HG02798 (cell line): ENCODE measurements around the gene ACSM3.
A peak's percentile ranks its signal among the peaks of the same experiment; 100 is the strongest.
"Not testable (repeated sequence)": the region's sequence is repeated elsewhere in the genome, so short reads cannot be mapped to it uniquely, and the experiment has no call there.

ENCODE experiments used
- ATAC-seq: cut with Tn5 transposase; IDR thresholded peaks from one replicate; pipeline ENCODE4 v1.9.1; 2021; ENCODE audit warnings: mild to moderate bottlenecking; ENCODE audit not compliant: unreplicated experiment, poor library complexity

Gene ACSM3

DNA sequence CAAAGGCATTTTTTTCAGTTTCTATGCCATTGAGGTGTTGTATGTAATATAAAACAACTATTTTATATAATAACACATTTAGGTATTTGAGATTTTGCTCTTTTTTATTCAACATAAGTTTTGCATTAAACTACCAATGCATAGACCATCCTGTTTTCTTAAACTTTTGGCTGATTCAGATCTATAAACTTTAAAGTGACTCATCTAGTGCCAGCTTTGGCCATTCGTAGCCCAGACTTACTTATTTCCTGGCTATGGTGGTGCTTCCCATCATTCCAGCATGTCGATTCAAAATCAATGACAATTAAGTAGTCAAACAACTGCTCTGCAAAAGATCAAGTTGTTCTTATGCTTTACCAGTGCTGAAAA lies 39.4 kb downstream of the ACSM3 start:
- ATAC-seq = no peak

DNA sequence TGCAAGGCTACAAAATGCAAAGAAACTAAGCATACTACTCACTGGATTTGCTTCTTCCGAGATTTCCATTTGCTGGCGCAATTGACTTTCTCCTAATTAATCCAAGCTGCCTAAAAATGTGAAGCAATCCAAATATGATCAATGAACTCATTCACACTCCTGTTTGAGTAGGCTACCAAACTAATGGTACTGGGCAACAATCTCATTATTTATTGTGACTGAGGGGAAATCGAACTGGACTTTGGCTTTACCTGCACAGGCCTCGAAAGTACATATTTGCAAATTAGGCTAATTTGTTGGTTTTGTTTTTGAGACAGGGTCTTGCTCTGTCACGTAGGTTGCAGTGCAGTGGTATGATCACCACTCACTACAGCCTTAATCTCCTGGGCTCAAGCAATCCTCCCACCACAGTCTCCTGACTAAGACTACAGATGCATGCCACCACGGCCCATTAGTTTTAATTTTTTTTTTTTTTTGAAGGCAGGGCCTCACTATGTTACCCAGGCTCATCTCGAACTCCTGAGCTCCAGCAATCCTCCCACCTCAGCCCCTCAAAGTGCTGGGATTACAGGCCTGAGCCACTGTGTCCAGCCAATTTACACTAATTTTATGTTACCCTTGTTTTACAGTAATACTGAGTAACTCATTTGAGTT lies 39.9 kb downstream of the ACSM3 start:
- ATAC-seq = no peak

DNA sequence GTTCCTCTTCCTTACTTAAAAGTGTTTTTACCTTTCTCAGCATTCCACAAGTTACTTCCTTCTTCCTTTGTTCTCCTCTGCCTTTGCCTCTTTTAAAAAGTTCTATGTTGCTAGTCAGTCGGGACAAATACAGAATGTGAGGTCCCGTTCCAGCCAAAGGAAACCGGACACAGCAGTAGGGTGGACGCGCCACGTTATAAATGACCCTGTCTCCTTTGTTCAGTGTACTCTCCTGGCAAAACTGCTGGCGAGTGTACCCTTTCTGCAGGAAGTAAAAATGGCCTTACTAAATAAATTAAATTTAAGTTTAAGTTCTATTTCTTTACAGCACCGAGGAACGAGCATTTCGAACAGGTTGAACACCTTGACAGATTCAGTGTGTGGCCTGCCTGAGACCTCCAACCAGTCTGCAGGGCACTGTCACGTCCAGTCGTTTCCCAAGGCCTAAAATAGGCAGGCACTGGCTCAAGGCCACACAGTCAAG lies 41.9 kb downstream of the ACSM3 start:
- not testable (repeated sequence) for ATAC-seq

DNA sequence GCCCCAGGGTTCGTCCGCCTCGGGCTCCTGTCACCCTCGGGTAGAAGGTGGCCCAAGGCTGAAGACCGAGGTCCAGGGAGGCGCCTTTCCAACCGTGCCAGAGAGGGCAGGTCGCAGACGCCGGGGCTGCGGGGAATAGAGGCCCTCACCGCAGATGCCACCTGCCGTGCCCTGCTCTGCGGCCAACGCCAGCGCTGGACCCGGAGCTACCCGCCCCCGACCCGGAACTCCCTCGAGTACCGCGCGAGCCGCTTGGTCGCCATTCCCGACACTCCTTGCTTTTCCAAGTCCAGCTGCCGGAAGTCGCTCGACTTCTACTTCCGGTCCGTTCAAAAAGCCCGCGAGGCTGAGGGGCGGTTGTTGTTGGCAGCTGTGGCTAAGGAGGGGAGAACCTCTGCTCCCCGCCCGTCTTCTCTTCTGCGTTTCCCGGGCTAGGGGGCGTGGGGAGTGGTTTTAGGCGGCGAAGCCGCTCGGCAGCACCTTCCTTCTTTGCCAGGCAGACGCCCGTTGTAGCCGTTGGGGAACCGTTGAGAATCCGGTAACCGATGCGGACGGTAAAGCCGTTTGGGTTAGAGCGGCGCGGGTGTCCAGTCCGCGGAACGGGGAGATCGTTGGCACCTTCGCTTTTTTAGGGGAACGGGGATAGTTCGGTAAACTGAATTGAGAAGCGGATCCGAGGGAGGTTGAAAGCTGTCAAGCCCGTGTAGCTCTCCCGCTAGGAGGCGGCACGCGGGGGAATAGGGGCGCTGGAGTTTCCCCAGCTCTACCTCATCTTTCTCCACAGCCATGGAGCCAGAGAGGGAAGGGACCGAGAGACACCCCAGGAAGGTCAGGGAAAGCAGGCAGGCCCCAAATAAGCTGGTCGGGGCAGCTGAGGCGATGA lies 42.6 kb downstream of the ACSM3 start, which contains the start of the genes ERI2 and REXO5:
ERI2 (minus strand) TSS at position 305 of the 883 bp plus-strand sequence; CDS start at position 263, 42 bp downstream.
REXO5 (plus strand) TSS at position 360 of the 883 bp plus-strand sequence; CDS start at position 787, 427 bp downstream.
- peak; percentile 87 for ATAC-seq

DNA sequence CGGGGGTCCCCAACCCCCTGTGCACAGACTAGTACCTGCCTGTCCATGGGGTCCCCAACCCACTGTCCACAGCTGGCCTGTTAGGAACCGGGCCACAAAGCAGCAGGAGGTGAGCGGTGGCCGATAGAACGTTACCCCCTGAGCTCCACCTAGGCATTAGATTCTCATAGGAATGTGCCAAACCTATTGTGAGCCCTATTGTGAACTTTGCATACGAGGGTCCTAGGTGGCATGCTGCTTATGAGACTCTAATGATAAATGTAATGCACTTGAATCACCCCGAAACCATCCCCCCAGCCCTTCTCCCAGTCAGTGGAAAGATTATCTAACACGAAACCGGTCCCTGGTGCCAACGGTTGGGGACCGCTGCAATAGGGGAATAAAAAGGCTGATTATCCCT lies 44.0 kb downstream of the ACSM3 start:
- no peak for ATAC-seq

DNA sequence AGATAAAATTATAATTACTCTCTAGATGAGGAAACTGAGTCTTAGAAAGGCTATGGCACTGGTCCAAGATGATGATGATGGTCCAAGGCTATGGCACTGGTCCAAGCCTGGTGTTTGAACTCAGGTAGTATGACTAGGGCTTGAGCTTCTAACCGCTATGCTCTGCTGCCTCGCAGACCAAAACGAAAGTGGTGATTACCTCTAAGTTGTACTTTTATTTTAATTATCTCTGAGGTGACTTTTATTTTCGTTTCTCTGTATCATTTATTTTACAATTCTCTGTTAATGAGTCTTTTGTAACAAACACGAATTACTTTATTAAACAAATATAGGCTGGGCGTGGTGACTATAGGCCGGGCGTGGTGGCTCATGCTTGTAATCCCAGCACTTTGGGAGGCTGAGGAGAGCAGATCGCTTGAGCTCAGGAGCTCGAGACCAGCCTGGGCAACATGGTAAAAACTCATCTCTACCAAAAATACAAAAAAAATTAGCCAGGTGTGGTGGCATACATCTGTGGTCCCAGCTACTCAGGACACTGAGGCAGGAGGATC lies 48.1 kb downstream of the ACSM3 start:
- no peak for ATAC-seq

DNA sequence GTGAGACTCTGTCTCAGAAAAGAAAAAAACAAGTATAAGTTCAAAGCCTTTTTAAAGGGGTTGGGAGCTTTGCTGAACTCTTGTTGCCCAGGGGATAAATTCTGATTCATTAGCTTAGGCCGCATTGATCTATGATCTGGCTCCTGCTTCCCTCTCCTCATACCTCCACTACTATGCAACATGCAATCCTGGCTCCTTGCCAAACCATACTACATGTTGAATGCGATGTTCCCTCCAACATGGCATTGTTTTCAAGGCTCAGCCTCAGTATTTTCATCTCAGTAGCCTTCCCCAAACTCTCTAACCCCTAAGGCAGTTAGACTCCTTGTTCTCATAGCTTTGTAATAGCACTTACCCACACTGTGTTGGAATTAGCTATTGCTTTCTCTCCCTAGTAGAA lies 48.7 kb downstream of the ACSM3 start:
- no peak for ATAC-seq

DNA sequence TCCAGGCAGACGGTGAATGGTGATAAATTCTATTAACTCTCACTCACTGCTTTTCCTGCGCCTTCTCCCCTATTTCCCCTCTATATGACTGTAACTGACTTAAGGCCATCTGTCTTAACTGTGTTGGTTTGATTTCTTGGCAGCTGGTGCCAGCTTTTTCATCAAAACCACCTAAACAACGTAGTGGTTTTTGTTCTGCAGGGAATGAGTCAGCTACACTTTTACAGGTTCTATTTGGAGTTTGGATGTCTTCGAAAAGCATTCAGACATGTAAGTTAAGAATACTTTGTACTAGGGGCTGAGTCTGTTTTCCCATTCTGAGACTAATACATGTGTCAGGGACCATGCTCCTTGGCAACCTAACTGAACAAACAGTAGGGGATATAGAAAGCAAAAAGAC lies 51.0 kb downstream of the ACSM3 start:
- ATAC-seq = no peak

DNA sequence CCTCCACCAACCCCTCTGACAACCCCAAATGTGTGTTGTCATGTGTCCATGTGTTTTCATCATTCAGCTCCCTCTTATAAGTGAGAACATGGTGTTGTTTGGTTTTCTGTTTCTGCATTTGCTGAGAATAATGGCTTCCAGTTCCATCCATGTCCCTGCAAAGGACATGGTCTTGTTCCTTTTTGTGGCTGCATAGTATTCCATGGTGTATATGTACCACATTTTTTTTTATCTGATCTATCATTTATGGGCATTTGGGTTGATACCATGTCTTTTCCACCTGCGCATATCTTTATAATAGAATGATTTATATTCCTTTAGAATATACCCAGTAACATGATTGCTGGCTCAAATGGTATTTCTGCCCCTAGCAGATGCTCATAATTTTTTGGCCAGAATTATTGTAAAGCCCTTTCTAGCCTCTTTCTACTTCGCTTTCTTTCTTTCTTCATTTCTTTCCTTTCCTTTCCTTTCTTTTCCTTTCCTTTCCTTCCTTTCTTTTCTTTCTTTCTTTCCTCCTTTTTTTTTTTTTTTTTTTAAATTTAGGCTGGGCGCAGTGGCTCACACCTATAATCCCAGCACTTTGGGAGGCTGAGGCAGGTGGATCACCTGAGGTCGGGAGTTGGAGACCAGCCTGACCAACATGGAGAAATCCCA lies 55.2 kb downstream of the ACSM3 start:
- no peak for ATAC-seq

DNA sequence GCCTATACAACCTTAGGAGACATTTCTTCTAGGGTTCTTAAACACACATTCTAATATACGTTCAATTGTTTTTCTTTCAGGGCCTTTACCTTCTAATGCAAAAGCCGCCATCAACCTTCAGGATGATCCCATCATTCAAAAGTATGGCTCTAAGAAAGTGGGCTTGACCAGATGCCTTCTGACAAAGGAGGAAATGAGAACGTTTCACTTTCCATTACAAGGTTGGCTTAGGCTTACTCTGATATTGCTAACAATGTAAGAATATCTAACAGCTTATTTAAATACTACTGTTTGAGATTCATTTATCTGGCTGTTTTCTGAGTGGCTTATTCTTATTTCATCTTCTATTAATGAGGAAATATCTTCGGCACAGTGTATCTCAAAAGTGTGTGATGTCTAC lies 57.9 kb downstream of the ACSM3 start:
- no peak for ATAC-seq

DNA sequence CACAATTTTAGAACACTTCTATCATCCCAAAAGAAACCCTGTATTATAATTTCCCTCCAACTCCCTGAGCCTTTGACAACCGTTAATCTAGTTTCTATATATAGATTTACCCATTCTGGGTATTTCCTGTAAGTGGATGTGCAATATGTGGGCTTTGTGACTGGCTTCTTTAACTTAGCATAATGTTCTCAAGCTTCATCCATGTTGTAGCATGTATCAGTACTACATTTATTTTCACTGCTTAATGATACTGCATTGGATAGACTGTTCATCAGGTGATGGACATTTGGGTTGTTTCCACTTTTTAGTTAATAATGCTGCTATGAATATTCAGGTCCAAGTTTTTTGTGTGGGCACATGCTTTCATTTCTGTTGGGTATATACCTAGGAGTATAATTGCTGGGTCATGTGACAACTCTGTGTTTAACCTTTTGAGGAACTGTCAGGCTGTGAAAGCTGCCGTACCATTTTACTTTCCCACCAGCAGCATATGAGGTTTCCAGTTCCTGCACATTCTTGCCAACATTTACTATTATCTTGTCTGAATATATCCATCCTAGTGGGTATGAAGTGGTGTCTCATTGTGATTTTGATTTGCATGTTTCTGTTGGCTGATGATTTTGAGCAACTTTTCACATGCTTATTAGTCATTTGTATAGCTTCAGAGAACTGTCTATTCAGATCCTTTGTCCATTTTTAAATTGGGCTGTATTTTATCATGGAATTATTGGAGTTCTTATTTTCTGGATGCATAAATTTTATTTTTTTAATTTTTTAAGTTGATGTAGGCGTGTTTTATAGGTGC lies 58.9 kb downstream of the ACSM3 start:
- ATAC-seq = no peak

DNA sequence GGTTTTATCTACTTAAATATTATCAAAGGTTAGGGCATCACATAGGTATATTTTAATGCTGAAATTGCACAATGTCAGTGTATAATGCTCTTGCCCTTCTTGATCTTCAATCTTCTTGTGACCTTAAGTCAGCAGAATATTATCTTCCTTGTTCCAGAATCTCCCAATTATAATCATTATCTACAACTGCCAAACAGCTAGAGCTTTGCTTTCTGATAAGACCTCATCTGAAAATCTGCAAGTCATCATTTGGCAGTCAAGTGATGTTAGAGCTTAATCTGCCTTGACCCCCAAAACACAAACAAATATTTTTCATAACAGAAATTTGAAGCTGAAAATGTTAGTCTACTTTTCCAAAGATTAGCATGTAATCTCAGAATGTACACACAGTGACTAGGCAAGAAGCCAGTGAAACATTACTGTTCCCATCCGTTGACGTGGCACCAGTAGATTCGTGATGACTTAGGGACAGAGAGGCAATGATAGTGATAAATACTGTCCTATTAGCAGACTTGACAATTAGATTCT lies 62.3 kb downstream of the ACSM3 start:
- ATAC-seq = no peak

DNA sequence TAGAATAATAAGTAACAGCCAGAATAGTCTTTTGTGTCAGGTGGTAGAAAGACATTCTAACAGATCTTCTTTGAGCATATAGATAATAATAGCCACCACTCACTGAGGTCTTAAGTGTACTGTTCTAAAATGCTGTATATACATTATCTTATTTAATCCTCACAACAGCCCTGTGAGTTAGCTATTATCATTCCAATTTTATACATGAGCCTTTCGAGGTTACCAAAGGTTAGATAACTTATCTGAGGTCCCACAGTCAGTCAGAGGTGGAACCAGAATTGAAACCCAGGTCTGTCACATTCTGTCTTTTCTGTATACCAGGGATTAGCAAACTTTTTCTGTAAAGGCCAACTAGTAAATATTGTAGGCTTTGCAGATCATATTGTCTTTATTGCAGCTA lies 65.7 kb downstream of the ACSM3 start:
- no peak for ATAC-seq

DNA sequence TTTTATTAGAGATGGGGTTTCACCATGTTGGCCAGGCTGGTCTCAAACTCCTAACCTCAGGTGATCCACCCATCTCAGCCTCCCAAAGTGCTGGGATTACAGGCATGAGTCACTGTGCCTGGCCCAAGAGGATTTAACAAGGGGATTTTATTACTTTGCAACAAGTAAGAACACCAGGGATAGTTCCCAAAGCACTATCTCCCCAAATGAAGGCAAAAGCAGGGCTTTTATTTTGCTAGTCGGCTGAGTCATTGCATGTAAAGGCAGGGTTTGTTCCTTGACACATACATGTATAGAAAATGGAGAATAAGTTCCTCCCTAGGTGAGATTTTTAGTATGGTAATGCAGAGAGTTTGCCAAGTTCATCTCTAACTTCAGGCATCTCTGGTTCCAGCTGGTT lies 66.6 kb downstream of the ACSM3 start:
- no peak for ATAC-seq

DNA sequence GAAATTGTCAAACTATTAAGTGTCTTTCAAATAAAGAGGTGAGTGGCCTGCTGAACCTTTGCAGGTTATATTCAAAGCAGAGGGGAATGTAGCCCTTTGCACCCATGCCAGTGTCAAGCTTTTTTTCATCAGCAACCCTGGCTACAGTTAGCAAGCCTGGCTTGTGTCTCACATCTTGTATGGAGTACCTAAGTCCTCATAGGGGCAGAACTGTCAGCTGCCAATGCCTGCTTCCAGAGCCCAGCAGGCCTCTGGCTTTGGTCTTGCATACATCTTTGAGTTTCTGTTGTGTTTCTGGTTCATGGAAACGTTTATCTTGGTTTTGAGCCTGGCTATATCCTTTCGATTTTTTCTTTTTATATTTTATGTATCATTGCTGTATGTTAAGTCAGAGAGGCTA lies 69.3 kb downstream of the ACSM3 start:
- no peak for ATAC-seq

DNA sequence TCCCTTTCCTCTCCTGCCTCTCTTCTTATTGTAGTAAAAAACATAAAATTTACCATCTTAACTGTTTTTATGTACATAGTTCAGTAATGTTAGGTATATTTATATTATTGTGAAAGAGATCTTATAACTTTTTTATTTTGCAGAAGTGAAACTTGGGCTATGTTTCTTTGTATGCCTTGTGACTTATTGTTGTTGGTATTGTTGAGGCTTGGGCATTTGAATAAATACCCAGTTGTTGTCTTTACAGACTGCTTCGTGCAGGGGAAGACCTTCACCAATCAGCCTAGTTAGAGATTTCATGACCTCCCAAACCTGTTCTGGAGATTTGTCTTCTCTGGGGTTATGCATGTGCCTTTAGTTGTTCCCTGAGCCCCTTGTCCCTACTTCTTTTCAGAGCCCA lies 74.4 kb downstream of the ACSM3 start:
- no peak for ATAC-seq

DNA sequence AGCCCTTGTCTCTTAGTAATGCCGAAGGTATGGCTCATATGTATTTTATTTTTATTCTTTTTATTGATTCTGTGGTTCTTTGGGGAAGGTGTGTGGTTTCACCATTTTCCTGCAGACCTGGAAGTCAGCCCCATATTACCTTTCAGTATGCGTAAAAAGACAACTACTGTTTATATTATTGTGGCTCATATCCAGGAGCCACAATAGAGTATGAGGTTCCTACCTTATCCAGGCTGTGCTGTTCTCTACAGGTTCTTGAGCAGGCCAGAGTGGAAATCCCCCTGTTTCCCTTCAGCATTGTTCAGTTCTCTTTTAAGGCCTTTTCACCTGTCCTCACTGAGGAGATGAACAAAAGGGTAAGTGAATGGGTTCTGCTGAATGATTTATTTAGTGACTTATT lies 75.7 kb downstream of the ACSM3 start:
- no peak for ATAC-seq

DNA sequence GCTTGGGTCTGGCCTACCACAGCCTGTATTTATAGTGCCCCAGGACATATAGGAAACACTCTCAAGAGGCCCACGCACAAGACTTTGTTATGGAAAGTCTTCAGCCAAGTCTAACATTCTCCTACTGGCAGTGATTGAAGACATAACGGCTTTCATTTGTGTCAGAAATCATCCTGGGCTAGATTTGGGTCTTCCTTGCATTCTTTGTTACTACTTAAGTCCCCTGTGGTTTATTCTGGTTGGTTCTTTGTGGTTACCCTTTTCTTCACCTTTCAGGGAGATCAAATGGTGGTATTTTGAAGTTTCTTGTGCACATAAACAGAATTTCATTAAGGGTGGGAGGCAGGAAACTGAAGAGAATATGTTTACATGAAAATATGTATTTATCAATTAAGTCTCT lies 80.2 kb downstream of the ACSM3 start:
- ATAC-seq = no peak

DNA sequence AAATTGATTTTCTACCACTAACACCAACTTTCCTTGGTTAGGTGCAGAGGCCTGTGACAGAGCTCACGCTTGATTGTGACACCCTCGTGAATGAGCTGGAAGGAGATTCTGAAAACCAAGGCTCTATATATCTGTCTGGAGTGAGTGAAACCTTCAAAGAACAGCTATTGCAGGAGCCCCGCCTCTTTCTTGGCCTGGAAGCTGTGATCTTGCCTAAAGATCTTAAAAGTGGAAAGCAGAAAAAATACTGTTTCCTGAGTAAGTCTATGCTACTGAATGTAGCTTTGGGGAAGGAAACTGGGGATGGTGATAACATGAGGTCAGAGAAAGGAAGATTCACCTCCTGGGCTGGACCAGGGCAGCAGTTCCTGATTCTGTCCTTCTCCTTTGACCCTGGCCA lies 80.8 kb downstream of the ACSM3 start:
- ATAC-seq = no peak

DNA sequence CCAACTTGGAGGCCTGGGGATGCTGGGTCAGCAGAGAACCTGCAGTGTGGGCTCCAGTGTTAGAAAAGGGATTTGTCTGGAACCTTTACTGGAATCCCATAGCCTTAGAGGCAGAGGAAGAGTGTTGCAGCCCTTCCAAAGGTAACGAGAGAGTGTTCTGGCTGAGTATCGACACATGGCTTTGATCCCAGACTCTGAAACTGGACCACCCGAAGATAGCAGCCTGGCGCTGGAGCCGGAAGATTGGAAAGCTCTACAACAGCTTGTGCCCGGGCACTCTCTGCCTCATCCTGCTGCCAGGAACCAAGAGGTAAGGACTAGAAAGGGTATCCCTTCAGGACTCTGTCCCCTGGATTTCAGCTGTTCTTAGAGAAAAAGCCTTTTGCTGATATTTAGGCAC lies 82.2 kb downstream of the ACSM3 start:
- no peak for ATAC-seq
